Left lung (tissue), 14 donors: ENCODE measurements around the gene TRMO. TPM values are rescaled to one million over a fixed set of nuclear protein-coding genes. Genes with fewer than 3 reads are reported as not detected.

ENCODE experiments used
- ATAC-seq: fragments of 200-7000 bp; cut with Tn5 transposase; one replicate; pipeline ENCODE4 v1.9.1; 2020; ENCODE audit warnings: moderate library complexity
- DNase-seq, 4 donors: peaks; one replicate each; pipeline ENCODE4 v3.0.0-alpha.2; 2013 to 2020
- H3K27ac ChIP-seq, 2 donors: fragments of 200-600 bp; sonication (generic) in 1 of 2; one replicate each; pipeline versions ENCODE4 v1.5.0 to v1.8.0; 2020 to 2021
- H3K27me3 ChIP-seq, 2 donors: fragments of 200-600 bp; sonication (generic) in 1 of 2; one replicate each; pipeline versions ENCODE4 v1.5.0 to v1.8.0; 2020 to 2021
- H3K36me3 ChIP-seq, 2 donors: fragments of 200-600 bp; sonication (generic) in 1 of 2; one replicate each; pipeline versions ENCODE4 v1.5.0 to v1.8.0; 2020 to 2021
- H3K4me1 ChIP-seq, 2 donors: fragments of 200-600 bp; one replicate each; pipeline ENCODE4 v1.8.0; 2021
- H3K4me3 ChIP-seq, 2 donors: fragments of 200-600 bp; sonication (generic) in 1 of 2; one replicate each; pipeline versions ENCODE4 v1.5.0 to v1.8.0; 2020 to 2021; ENCODE audit warnings: mild to moderate bottlenecking in 1 of 2
- H3K9me3 ChIP-seq, 2 donors: fragments of 200-600 bp; sonication (generic) in 1 of 2; one replicate each; pipeline versions ENCODE4 v1.5.0 to v1.8.0; 2020 to 2021
- intact Hi-C, 2 donors: fragments of 100-400 bp; cut with DNase I; formaldehyde crosslinking; loops; one replicate each; pipeline versions ENCODE4 v1.11.2 to v1.14.2; 2022
- long read RNA-seq, 12 donors: library from polyadenylated mRNA in 2 of 12; unstranded in 2 of 12; transcript quantifications; one replicate each; pipeline ENCODE4 v2.0.0 and lab custom pipeline, GENCODE V29; 2019 to 2026
- polyA plus RNA-seq, 6 donors: library from polyadenylated mRNA; unstranded; fragments of 120-200 nt; gene quantifications; one replicate each; pipeline ENCODE4 v1.2.1, GENCODE V29; 2013; ENCODE audit not compliant: insufficient read length in 6 of 6
- total RNA-seq, 2 donors: library from RNA; stranded (reverse); fragmentation: NEBNext Ultra II Directional; extraction: Animal tissue kit (Norgen Biotek cat#: 25700); gene quantifications; one replicate each; pipeline ENCODE4 v1.2.1, GENCODE V29; 2021
- TF ChIP-seq, protein P1 (sequence below), 2 donors: fragments of 200-600 bp; sonication (generic) in 1 of 2; IDR thresholded peaks; one replicate each; pipeline versions ENCODE4 v1.5.0 to v1.8.0; 2021; ENCODE audit warnings: antibody characterized with exemption in 2 of 2
- donor health status: DM: no; HTN: yes; CAD: no.
- donor health status: DM: no; HTN: no; CAD: no.

TRMO gene, protein sequence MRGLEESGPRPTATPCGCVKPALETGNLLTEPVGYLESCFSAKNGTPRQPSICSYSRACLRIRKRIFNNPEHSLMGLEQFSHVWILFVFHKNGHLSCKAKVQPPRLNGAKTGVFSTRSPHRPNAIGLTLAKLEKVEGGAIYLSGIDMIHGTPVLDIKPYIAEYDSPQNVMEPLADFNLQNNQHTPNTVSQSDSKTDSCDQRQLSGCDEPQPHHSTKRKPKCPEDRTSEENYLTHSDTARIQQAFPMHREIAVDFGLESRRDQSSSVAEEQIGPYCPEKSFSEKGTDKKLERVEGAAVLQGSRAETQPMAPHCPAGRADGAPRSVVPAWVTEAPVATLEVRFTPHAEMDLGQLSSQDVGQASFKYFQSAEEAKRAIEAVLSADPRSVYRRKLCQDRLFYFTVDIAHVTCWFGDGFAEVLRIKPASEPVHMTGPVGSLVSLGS
- total RNA-seq (10 to 100 TPM; 13.6 to 16.5 TPM), polyA plus RNA-seq (10 to 100 TPM; 15.6 to 16.5 (median 16.1) TPM)
- long read RNA-seq, donor 1, partial matches to known transcripts: 0 of 5 reads
- long read RNA-seq, donor 1, other reads (novel, unspliced or antisense): 0 of 5 reads
- long read RNA-seq, donor 2, partial matches to known transcripts: 0 of 1 reads
- long read RNA-seq, donor 2, other reads (novel, unspliced or antisense): 0 of 1 reads
- long read RNA-seq, donor 3, transcript TRMO-203 (5 exons, 1,647 nt): major isoform, 5 of 7 reads
- long read RNA-seq, donor 3, partial matches to known transcripts: 0 of 7 reads
- long read RNA-seq, donor 3, other reads (novel, unspliced or antisense): 0 of 7 reads
- long read RNA-seq, donor 4, transcript TRMO-203 (5 exons, 1,647 nt): major isoform, 7 of 8 reads
- long read RNA-seq, donor 4, partial matches to known transcripts: 0 of 8 reads
- long read RNA-seq, donor 4, other reads (novel, unspliced or antisense): 1 of 8 reads
- long read RNA-seq, donor 5, partial matches to known transcripts: 0 of 1 reads
- long read RNA-seq, donor 5, other reads (novel, unspliced or antisense): 0 of 1 reads
- long read RNA-seq, donor 6, partial matches to known transcripts: 0 of 5 reads
- long read RNA-seq, donor 6, other reads (novel, unspliced or antisense): 0 of 5 reads
- long read RNA-seq, donor 7, partial matches to known transcripts: 0 of 2 reads
- long read RNA-seq, donor 7, other reads (novel, unspliced or antisense): 0 of 2 reads
- long read RNA-seq, donor 8, partial matches to known transcripts: 0 of 4 reads
- long read RNA-seq, donor 8, other reads (novel, unspliced or antisense): 0 of 4 reads
- long read RNA-seq, donor 9: 0 reads
- long read RNA-seq, donor 10, transcript TRMO-203 (5 exons, 1,647 nt): major isoform, 5 of 13 reads
- long read RNA-seq, donor 10, partial matches to known transcripts: 4 of 13 reads
- long read RNA-seq, donor 10, other reads (novel, unspliced or antisense): 4 of 13 reads
- long read RNA-seq, donor 11, partial matches to known transcripts: 183 of 534 reads
- long read RNA-seq, donor 11, other reads (novel, unspliced or antisense): 346 of 534 reads
- long read RNA-seq, donor 12, partial matches to known transcripts: 0 of 3 reads
- long read RNA-seq, donor 12, other reads (novel, unspliced or antisense): 0 of 3 reads

GRCh38 chr9:97921959-97922724 lies at the start of gene TRMO:
TSS of gene TRMO (minus strand) at chr9:97922500. CDS start at chr9:97922493, 7 bp downstream.
- peak; percentile 96 to 100 (median 99) for DNase-seq
- Histone ChIP-seq H3K27ac (peak within 1 kb of the TSS; percentile 99 to 100), H3K27me3 (peaks cover 5 to 7% of the 10 kb centered on the region in 2 donors), H3K4me1 (peaks cover 14 to 56% of the 10 kb centered on the region in 2 donors), H3K9me3 (no peaks in the 10 kb centered on the region), H3K36me3 (no peaks in the 10 kb centered on the region), H3K4me3 (peak within 1 kb of the TSS; percentile 50 to 60)
- ATAC-seq: peak; percentile 92
- intact Hi-C loops: loop anchor here in 1 of 2 donors (5.0 kb wide), 1 partner anchor 110 kb away; no protein-coding TSS in a partner anchor
- TF ChIP-seq, protein P1, sequence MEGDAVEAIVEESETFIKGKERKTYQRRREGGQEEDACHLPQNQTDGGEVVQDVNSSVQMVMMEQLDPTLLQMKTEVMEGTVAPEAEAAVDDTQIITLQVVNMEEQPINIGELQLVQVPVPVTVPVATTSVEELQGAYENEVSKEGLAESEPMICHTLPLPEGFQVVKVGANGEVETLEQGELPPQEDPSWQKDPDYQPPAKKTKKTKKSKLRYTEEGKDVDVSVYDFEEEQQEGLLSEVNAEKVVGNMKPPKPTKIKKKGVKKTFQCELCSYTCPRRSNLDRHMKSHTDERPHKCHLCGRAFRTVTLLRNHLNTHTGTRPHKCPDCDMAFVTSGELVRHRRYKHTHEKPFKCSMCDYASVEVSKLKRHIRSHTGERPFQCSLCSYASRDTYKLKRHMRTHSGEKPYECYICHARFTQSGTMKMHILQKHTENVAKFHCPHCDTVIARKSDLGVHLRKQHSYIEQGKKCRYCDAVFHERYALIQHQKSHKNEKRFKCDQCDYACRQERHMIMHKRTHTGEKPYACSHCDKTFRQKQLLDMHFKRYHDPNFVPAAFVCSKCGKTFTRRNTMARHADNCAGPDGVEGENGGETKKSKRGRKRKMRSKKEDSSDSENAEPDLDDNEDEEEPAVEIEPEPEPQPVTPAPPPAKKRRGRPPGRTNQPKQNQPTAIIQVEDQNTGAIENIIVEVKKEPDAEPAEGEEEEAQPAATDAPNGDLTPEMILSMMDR (IDR thresholded peaks at IDR 0.05): peak; percentile 46 to 54

- H3K4me3 ChIP-seq: no peak overlapping the region
- ATAC-seq (no peak), DNase-seq (no peak)
- no peaks in the 10 kb centered on the region for H3K9me3 ChIP-seq
- H3K27me3 ChIP-seq: peaks cover 0 to 21% of the 10 kb centered on the region in 2 donors
- intact Hi-C loops: no loop called here
- no peak overlapping the region for H3K27ac ChIP-seq
- no peaks in the 10 kb centered on the region for H3K4me1 ChIP-seq
- TF ChIP-seq, protein P1 (IDR thresholded peaks at IDR 0.05): no peak
- H3K36me3 ChIP-seq: no peaks in the 10 kb centered on the region
Measured at GRCh38 chr9:97970165-97970564, 47.9 kb upstream of the TRMO start.

GRCh38 chr9:97969014-97969413 lies 46.7 kb upstream of the TRMO start:
- Histone ChIP-seq H3K4me3 (no peak overlapping the region), H3K4me1 (no peaks in the 10 kb centered on the region), H3K9me3 (no peaks in the 10 kb centered on the region), H3K27me3 (peaks cover 0 to 21% of the 10 kb centered on the region in 2 donors), H3K27ac (no peak overlapping the region), H3K36me3 (no peaks in the 10 kb centered on the region)
- intact Hi-C loops: no loop called here
- ATAC-seq (no peak), DNase-seq (no peak)
- TF ChIP-seq, protein P1 (IDR thresholded peaks at IDR 0.05): no peak

GRCh38 chr9:97966493-97966892 lies 44.2 kb upstream of the TRMO start:
- Histone ChIP-seq H3K9me3 (no peaks in the 10 kb centered on the region), H3K27ac (no peak overlapping the region), H3K4me3 (no peak overlapping the region), H3K4me1 (no peaks in the 10 kb centered on the region), H3K27me3 (peaks cover 0 to 21% of the 10 kb centered on the region in 2 donors), H3K36me3 (no peaks in the 10 kb centered on the region)
- intact Hi-C loops: no loop called here
- ATAC-seq (no peak), DNase-seq (no peak)
- TF ChIP-seq, protein P1 (IDR thresholded peaks at IDR 0.05): no peak
